Measurements from ENCODE around the gene MRI1. TPM values are rescaled to one million over a fixed set of nuclear protein-coding genes. Genes with fewer than 3 reads are reported as not detected.
"Not testable (repeated sequence)": the region's sequence is repeated elsewhere in the genome, so short reads cannot be mapped to it uniquely, and the experiment has no call there.

The MRI1 gene
- polyA plus RNA-seq, 1 donor from 2014 or later: 71.2 TPM

DNA sequence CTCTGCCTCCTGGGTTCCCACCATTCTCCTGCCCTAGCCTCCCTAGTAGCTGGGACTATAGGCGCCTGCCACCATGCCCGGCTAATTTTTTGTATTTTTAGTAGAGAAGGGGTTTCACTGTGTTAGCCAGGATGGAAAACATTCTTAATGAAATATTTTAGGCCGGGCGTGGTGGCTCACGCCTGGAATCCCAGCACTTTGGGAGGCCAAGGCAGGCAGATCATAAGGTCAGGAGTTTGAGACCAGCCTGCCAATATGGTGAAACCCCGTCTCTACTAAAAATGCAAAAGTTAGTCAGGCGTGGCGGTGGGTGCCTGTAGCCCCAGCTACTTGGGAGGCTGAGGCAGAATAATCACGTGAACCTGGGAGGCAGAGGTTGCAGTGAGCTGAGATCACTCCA lies 29.0 kb downstream of the MRI1 start:
- not testable (repeated sequence) for H3K36me3 ChIP-seq (ENCODE audit: insufficient read depth, low read length); H3F3A ChIP-seq (ENCODE audit: insufficient read depth, low read length, poor library complexity, severe bottlenecking); H3K27me3 ChIP-seq (ENCODE audit: insufficient read depth, low read depth, low read length); H2AFZ ChIP-seq (ENCODE audit: low read depth, low read length); H3K4me2 ChIP-seq (ENCODE audit: low read length); H3K9me3 ChIP-seq (ENCODE audit: low read length); H3K4me3 ChIP-seq (ENCODE audit: low read length); H3K9ac ChIP-seq (ENCODE audit: low read length); H3K9me2 ChIP-seq (ENCODE audit: insufficient read depth, low read length); H4K20me1 ChIP-seq (ENCODE audit: insufficient read depth); H3K27ac ChIP-seq (ENCODE audit: low read length)
- H3K79me2 ChIP-seq (replicated peaks; ENCODE audit: insufficient read depth, low read length): peaks cover 18% of the 10 kb centered on the region

DNA sequence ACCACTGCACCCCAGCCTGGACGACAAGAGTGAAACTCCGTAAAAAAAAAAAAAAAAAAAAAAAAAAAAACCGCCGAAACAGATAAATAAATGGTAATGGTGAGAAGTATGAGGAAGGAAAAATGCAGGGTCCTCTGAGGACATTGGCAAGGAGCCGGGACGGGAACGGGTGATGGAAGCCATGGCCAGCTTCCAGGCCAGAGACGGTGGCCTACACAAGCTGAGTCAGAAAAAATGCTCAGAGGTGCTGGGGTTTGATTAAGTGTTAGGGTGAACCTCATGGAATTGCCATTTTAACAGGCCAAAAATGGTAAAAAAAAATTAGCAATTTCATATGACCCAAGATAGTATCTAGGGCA lies 30.1 kb downstream of the MRI1 start:
- Histone ChIP-seq H3K79me2 (replicated peaks; ENCODE audit: insufficient read depth, low read length) (peaks cover 18% of the 10 kb centered on the region), H3K27ac (ENCODE audit: low read length) (peak overlapping the region; percentile 63), H3K36me3 (ENCODE audit: insufficient read depth, low read length) (no peaks in the 10 kb centered on the region), H4K20me1 (ENCODE audit: insufficient read depth) (no peaks in the 10 kb centered on the region), H3K4me2 (ENCODE audit: low read length) (peak overlapping the region; percentile 61), H3K9me2 (ENCODE audit: insufficient read depth, low read length) (no peaks in the 10 kb centered on the region), H3K4me3 (ENCODE audit: low read length) (peak overlapping the region; percentile 77), H2AFZ (ENCODE audit: low read depth, low read length) (peak overlapping the region; percentile 80), H3K9ac (ENCODE audit: low read length) (peak overlapping the region; percentile 82), H3F3A (ENCODE audit: insufficient read depth, low read length, poor library complexity, severe bottlenecking) (no peaks in the 10 kb centered on the region), H3K9me3 (ENCODE audit: low read length) (no peaks in the 10 kb centered on the region), H3K27me3 (ENCODE audit: insufficient read depth, low read depth, low read length) (no peaks in the 10 kb centered on the region)
- TF ChIP-seq RAD21 (conservative IDR thresholded peaks at IDR 0.05) (no peak), SMC3 (conservative IDR thresholded peaks at IDR 0.05; ENCODE audit: poor library complexity) (no peak), EZH2 (IDR thresholded peaks at IDR 0.05; ENCODE audit: borderline replicate concordance, insufficient read depth, low read length, poor library complexity, severe bottlenecking) (no peak), TAF1 (IDR thresholded peaks at IDR 0.05; ENCODE audit: low read depth) (no peak), MXI1 (conservative IDR thresholded peaks at IDR 0.05; ENCODE audit: poor library complexity, severe bottlenecking) (no peak), POLR2AphosphoS5 (IDR thresholded peaks at IDR 0.05) (no peak), EP300 (conservative IDR thresholded peaks at IDR 0.05; ENCODE audit: poor library complexity, severe bottlenecking) (no peak)
- TF ChIP-seq, protein P1, sequence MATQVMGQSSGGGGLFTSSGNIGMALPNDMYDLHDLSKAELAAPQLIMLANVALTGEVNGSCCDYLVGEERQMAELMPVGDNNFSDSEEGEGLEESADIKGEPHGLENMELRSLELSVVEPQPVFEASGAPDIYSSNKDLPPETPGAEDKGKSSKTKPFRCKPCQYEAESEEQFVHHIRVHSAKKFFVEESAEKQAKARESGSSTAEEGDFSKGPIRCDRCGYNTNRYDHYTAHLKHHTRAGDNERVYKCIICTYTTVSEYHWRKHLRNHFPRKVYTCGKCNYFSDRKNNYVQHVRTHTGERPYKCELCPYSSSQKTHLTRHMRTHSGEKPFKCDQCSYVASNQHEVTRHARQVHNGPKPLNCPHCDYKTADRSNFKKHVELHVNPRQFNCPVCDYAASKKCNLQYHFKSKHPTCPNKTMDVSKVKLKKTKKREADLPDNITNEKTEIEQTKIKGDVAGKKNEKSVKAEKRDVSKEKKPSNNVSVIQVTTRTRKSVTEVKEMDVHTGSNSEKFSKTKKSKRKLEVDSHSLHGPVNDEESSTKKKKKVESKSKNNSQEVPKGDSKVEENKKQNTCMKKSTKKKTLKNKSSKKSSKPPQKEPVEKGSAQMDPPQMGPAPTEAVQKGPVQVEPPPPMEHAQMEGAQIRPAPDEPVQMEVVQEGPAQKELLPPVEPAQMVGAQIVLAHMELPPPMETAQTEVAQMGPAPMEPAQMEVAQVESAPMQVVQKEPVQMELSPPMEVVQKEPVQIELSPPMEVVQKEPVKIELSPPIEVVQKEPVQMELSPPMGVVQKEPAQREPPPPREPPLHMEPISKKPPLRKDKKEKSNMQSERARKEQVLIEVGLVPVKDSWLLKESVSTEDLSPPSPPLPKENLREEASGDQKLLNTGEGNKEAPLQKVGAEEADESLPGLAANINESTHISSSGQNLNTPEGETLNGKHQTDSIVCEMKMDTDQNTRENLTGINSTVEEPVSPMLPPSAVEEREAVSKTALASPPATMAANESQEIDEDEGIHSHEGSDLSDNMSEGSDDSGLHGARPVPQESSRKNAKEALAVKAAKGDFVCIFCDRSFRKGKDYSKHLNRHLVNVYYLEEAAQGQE (IDR thresholded peaks at IDR 0.05; ENCODE audit: borderline replicate concordance): no peak
- TF ChIP-seq, protein P2, sequence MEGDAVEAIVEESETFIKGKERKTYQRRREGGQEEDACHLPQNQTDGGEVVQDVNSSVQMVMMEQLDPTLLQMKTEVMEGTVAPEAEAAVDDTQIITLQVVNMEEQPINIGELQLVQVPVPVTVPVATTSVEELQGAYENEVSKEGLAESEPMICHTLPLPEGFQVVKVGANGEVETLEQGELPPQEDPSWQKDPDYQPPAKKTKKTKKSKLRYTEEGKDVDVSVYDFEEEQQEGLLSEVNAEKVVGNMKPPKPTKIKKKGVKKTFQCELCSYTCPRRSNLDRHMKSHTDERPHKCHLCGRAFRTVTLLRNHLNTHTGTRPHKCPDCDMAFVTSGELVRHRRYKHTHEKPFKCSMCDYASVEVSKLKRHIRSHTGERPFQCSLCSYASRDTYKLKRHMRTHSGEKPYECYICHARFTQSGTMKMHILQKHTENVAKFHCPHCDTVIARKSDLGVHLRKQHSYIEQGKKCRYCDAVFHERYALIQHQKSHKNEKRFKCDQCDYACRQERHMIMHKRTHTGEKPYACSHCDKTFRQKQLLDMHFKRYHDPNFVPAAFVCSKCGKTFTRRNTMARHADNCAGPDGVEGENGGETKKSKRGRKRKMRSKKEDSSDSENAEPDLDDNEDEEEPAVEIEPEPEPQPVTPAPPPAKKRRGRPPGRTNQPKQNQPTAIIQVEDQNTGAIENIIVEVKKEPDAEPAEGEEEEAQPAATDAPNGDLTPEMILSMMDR (IDR thresholded peaks at IDR 0.05; ENCODE audit: poor library complexity, severe bottlenecking): no peak

Data from neural cell (in vitro differentiated cells).